DOHH2 (cell line): ENCODE measurements around the gene LMNB1.

Experiments used
- H3F3A ChIP-seq: fragments of 200-600 bp; sonication (generic), shearing (Covaris generic); 2 replicates; pipeline ENCODE4 v1.6.0; 2016; ENCODE audit warnings: antibody characterized with exemption, mild to moderate bottlenecking; ENCODE audit not compliant: control insufficient read depth, insufficient read depth
- H3K27ac ChIP-seq: fragments of 200-600 bp; sonication (generic); 2 replicates; pipeline ENCODE4 v1.5.1; 2014; ENCODE audit warnings: low read depth, mild to moderate bottlenecking, low read length, moderate library complexity
- H3K27me3 ChIP-seq: fragments of 200-600 bp; sonication (generic); 2 replicates; pipeline ENCODE4 v1.6.1; 2014; ENCODE audit warnings: mild to moderate bottlenecking, low read length, mixed read lengths; ENCODE audit not compliant: control insufficient read depth
- H3K36me3 ChIP-seq: fragments of 200-600 bp; sonication (generic); 2 replicates; pipeline ENCODE4 v1.6.1; 2014; ENCODE audit warnings: mild to moderate bottlenecking, low read length, moderate library complexity, mixed read lengths; ENCODE audit not compliant: control insufficient read depth
- H3K4me1 ChIP-seq: fragments of 200-600 bp; sonication (generic); 2 replicates; pipeline ENCODE4 v1.6.1; 2014; ENCODE audit warnings: mild to moderate bottlenecking, low read length, mixed read lengths; ENCODE audit not compliant: control insufficient read depth
- H3K4me2 ChIP-seq: fragments of 200-600 bp; sonication (generic); 2 replicates; pipeline ENCODE4 v1.6.0; 2014; ENCODE audit warnings: mild to moderate bottlenecking, low read length, moderate library complexity
- H3K4me3 ChIP-seq: fragments of 200-600 bp; sonication (generic); 2 replicates; pipeline ENCODE4 v1.5.1; 2014; ENCODE audit warnings: mild to moderate bottlenecking, low read length, mixed read lengths
- H3K79me2 ChIP-seq: fragments of 200-600 bp; sonication (generic); 2 replicates; pipeline ENCODE4 v1.6.1; 2014; ENCODE audit warnings: mild to moderate bottlenecking, low read length, mixed read lengths; ENCODE audit not compliant: control insufficient read depth
- H3K9me2 ChIP-seq: fragments of 200-600 bp; sonication (generic); replicated peaks from 2 replicates; pipeline ENCODE4 v1.6.1; 2014; ENCODE audit warnings: mild to moderate bottlenecking, low read length, mixed read lengths; ENCODE audit not compliant: control insufficient read depth
- H3K9me3 ChIP-seq: fragments of 200-600 bp; sonication (generic); 2 replicates; pipeline ENCODE4 v1.6.1; 2014; ENCODE audit warnings: antibody characterized with exemption, low read length, mixed read lengths; ENCODE audit not compliant: control insufficient read depth, insufficient read depth
- H4K20me1 ChIP-seq: fragments of 200-600 bp; sonication (generic); 2 replicates; pipeline ENCODE4 v1.6.0; 2014; ENCODE audit warnings: low read depth, mild to moderate bottlenecking, antibody characterized with exemption, low read length, moderate library complexity; ENCODE audit not compliant: control insufficient read depth, insufficient read depth
- EZH2phosphoT487 ChIP-seq: fragments of 200-600 bp; sonication (generic); IDR thresholded peaks from 2 replicates; pipeline ENCODE4 v1.6.1; 2017; ENCODE audit warnings: borderline replicate concordance, mild to moderate bottlenecking, antibody characterized with exemption, low read length, moderate library complexity, mixed read lengths
- TF ChIP-seq, protein P1 (sequence below): fragments of 200-600 bp; sonication (generic); IDR thresholded peaks from one replicate; pipeline ENCODE4 v1.5.1; 2014; ENCODE audit warnings: antibody characterized with exemption, mild to moderate bottlenecking, low read depth, low read length; ENCODE audit not compliant: poor library complexity, severe bottlenecking

Gene LMNB1

DNA sequence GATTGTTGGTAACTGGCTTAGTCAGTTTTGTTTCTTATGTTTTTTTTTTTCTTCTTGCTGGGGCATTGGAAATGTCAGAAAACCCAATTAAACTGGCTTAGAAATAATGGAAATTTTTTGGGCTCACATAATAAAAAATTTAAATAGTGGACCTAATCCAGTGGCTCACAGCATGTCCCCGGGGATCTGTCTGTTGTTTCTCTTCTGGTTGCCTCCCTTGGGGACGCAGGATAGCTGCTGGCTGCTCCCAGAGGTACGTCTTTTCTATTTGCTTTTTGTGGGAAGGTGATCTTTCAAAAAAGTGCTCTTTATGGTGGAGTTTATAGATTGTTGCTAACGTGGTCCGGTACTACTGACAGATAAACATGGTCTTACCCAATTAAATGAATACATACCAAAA lies 52.2 kb downstream of the LMNB1 start:
- Histone ChIP-seq H3K79me2 (peaks cover 37% of the 10 kb centered on the region), H3F3A (peaks cover 9% of the 10 kb centered on the region; the same call in 1 of the 2 replicates), H3K4me1 (no peaks in the 10 kb centered on the region), H3K36me3 (peaks cover 96% of the 10 kb centered on the region), H4K20me1 (peaks cover 6% of the 10 kb centered on the region; the same call in 1 of the 2 replicates), H3K9me3 (no peaks in the 10 kb centered on the region), H3K27ac (no peak overlapping the region), H3K4me2 (no peak overlapping the region), H3K27me3 (no peaks in the 10 kb centered on the region), H3K4me3 (no peak overlapping the region), H3K9me2 (no peaks in the 10 kb centered on the region)
- TF ChIP-seq, protein P1, sequence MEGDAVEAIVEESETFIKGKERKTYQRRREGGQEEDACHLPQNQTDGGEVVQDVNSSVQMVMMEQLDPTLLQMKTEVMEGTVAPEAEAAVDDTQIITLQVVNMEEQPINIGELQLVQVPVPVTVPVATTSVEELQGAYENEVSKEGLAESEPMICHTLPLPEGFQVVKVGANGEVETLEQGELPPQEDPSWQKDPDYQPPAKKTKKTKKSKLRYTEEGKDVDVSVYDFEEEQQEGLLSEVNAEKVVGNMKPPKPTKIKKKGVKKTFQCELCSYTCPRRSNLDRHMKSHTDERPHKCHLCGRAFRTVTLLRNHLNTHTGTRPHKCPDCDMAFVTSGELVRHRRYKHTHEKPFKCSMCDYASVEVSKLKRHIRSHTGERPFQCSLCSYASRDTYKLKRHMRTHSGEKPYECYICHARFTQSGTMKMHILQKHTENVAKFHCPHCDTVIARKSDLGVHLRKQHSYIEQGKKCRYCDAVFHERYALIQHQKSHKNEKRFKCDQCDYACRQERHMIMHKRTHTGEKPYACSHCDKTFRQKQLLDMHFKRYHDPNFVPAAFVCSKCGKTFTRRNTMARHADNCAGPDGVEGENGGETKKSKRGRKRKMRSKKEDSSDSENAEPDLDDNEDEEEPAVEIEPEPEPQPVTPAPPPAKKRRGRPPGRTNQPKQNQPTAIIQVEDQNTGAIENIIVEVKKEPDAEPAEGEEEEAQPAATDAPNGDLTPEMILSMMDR, result no peak
- TF ChIP-seq EZH2phosphoT487, result no peak

DNA sequence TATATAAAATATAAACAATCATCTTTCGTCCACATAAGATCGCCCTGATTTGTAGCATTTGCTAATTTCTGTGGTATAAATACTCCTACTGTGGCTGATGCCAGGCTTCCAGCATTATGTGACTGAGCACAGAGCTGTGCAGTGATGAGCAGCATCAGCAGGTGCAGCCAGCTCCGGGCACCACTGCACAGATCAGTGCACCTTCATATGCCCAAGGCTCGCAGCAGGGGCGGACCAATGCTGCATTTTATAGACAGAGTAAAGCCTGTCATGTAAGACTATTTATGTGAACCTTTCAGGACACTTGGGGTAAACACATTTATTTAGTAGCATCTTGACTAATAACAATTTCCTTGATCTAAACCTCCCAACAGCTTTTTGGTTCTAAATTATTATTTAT lies 53.1 kb downstream of the LMNB1 start:
- H3F3A ChIP-seq, result peaks cover 12% of the 10 kb centered on the region; the same call in 1 of the 2 replicates
- no peak overlapping the region for H3K4me2 ChIP-seq
- no peaks in the 10 kb centered on the region for H3K9me3 ChIP-seq
- TF ChIP-seq, protein P1, result no peak
- no peak for TF ChIP-seq EZH2phosphoT487
- H3K27ac ChIP-seq, result no peak overlapping the region
- H3K27me3 ChIP-seq, result no peaks in the 10 kb centered on the region
- H3K4me3 ChIP-seq, result no peak overlapping the region
- no peaks in the 10 kb centered on the region for H3K4me1 ChIP-seq
- no peaks in the 10 kb centered on the region for H3K9me2 ChIP-seq
- H4K20me1 ChIP-seq, result peaks cover 6% of the 10 kb centered on the region; the same call in 1 of the 2 replicates
- H3K79me2 ChIP-seq, result peaks cover 33% of the 10 kb centered on the region
- peaks cover 98% of the 10 kb centered on the region for H3K36me3 ChIP-seq

DNA sequence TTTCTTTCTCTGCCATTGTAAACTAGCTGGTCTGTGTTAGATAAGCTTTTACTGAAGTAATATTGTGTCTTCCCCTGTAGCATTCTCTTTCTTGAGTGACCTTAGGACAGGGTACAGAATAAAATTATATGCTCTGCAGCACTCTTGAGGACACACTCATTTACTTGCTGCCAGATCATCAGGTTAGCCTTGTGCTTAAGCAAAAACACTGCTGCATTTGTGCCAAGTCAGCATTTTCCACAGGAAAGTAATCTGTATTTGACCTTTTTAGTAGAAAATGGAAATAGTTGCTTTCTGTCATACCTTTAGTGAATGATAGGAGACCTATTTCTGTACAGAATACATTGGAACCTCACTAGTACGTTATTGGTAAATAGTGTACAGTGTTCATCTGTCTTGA lies 54.2 kb downstream of the LMNB1 start:
- H3K27me3 ChIP-seq, result no peaks in the 10 kb centered on the region
- no peaks in the 10 kb centered on the region for H3K9me3 ChIP-seq
- H3K27ac ChIP-seq, result no peak overlapping the region
- peaks cover 16% of the 10 kb centered on the region; the same call in 1 of the 2 replicates for H3F3A ChIP-seq
- H3K4me2 ChIP-seq, result no peak overlapping the region
- TF ChIP-seq, protein P1, result no peak
- no peak for TF ChIP-seq EZH2phosphoT487
- H3K4me1 ChIP-seq, result no peaks in the 10 kb centered on the region
- peaks cover 6% of the 10 kb centered on the region; the same call in 1 of the 2 replicates for H4K20me1 ChIP-seq
- H3K9me2 ChIP-seq, result no peaks in the 10 kb centered on the region
- peaks cover 98% of the 10 kb centered on the region for H3K36me3 ChIP-seq
- no peak overlapping the region for H3K4me3 ChIP-seq
- H3K79me2 ChIP-seq, result peaks cover 28% of the 10 kb centered on the region

DNA sequence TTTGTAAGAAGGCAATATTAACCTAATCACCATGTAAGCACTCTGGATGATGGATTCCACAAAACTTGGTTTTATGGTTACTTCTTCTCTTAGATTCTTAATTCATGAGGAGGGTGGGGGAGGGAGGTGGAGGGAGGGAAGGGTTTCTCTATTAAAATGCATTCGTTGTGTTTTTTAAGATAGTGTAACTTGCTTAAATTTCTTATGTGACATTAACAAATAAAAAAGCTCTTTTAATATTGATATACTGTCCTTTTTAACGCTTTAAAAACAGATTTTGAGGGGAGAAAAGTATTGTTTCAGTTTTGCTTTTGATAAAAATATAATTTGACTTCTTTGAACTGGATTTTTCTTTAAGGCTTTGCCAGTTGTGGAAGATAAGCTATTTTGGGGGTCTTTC lies 59.8 kb downstream of the LMNB1 start:
- H4K20me1 ChIP-seq, result no peaks in the 10 kb centered on the region
- no peaks in the 10 kb centered on the region for H3K79me2 ChIP-seq
- H3K27me3 ChIP-seq, result no peaks in the 10 kb centered on the region
- peaks cover 15% of the 10 kb centered on the region for H3F3A ChIP-seq
- no peak overlapping the region for H3K27ac ChIP-seq
- TF ChIP-seq, protein P1, result no peak
- no peak for TF ChIP-seq EZH2phosphoT487
- H3K4me2 ChIP-seq, result no peak overlapping the region
- H3K4me3 ChIP-seq, result no peak overlapping the region
- H3K9me2 ChIP-seq, result no peaks in the 10 kb centered on the region
- no peaks in the 10 kb centered on the region for H3K4me1 ChIP-seq
- peaks cover 68% of the 10 kb centered on the region for H3K36me3 ChIP-seq
- no peaks in the 10 kb centered on the region for H3K9me3 ChIP-seq
